ENCODE data around the gene ATP5F1D.

DNA sequence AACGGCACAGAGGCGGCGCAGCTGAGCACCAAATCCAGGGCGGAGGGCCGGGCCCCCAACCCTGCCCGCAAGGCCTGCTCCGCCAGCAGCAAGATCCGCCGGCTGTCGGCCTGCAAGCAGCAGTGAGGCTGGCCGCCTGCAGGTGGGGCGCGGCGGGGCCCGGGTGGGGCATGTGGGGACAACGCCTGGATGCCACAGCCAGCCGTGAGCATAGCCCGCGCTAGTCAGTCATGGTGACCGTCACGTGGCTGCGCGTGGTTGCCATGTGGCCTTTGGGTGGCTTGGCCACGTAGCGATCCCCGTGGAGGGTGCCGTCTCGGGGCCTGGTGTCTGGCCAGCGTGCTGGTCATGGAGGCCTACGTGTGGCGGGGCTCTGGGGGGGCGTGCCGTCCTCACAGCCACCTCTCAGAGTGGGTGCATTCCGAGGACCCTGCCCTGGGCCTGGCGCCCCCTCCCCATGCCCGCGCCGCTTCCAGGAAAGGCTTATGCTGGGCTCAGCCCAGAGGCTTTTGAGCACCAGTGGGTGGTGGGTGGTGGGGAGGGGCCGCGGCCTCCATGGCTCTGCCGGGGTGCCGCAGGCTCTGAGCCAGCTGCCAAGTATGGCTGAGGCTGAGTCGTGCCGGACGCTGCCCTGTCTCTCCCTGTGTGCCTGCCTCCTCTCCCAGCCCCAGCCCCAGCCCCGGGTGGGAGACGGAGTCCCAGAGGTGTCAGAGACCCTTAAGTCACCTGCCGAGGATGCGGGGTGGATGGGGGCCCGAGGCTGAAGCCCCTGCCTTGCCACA lies 14.8 kb upstream of the ATP5F1D start:
- no peak for TF ChIP-seq POLR2A (IDR thresholded peaks at IDR 0.05)
- TF ChIP-seq, protein P1, sequence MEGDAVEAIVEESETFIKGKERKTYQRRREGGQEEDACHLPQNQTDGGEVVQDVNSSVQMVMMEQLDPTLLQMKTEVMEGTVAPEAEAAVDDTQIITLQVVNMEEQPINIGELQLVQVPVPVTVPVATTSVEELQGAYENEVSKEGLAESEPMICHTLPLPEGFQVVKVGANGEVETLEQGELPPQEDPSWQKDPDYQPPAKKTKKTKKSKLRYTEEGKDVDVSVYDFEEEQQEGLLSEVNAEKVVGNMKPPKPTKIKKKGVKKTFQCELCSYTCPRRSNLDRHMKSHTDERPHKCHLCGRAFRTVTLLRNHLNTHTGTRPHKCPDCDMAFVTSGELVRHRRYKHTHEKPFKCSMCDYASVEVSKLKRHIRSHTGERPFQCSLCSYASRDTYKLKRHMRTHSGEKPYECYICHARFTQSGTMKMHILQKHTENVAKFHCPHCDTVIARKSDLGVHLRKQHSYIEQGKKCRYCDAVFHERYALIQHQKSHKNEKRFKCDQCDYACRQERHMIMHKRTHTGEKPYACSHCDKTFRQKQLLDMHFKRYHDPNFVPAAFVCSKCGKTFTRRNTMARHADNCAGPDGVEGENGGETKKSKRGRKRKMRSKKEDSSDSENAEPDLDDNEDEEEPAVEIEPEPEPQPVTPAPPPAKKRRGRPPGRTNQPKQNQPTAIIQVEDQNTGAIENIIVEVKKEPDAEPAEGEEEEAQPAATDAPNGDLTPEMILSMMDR (IDR thresholded peaks at IDR 0.05) = no peak
- TF ChIP-seq EP300 (IDR thresholded peaks at IDR 0.05) = no peak
- TF ChIP-seq POLR2AphosphoS5 (IDR thresholded peaks at IDR 0.05) = no peak

Data from suprapubic skin (tissue), 4 donors.